WTC11 (cell line): Measurements from ENCODE around the gene FAR1. TPM values are rescaled to one million over a fixed set of nuclear protein-coding genes. Genes with fewer than 3 reads are reported as not detected.
A peak's percentile ranks its signal among the peaks of the same experiment; 100 is the strongest.

Source experiments
- ATAC-seq: fragments of 200-7000 bp; cut with Tn5 transposase; 2 replicates; pipeline ENCODE4 v1.10.0; 2021; ENCODE audit warnings: mild to moderate bottlenecking, moderate library complexity
- CTCF ChIA-PET: fragments of 300-600 bp; sonication (Branson Sonifier 250); formaldehyde crosslinking; loops from one replicate; lab custom pipeline; 2021; ENCODE audit warnings: antibody characterized with exemption; lab: Charles Lee
- POLR2A ChIA-PET: fragments of 350-600 bp; sonication (Branson Sonifier 250); formaldehyde crosslinking; loops from one replicate; lab custom pipeline; 2021; ENCODE audit warnings: antibody characterized with exemption; lab: Charles Lee
- DNase-seq: peaks from one replicate; pipeline ENCODE4 v3.0.0; 2021; ENCODE audit warnings: low spot score
- H3K27ac Mint-ChIP-seq: 2 replicates; pipeline ENCODE4 v1.8.0; 2021; ENCODE audit warnings: mixed read lengths
- H3K27me3 Mint-ChIP-seq: 2 replicates; pipeline ENCODE4 v1.8.0; 2021; ENCODE audit warnings: low read depth, mild to moderate bottlenecking, moderate library complexity, mixed read lengths
- H3K36me3 Mint-ChIP-seq: 2 replicates; pipeline ENCODE4 v1.8.0; 2021; ENCODE audit warnings: mixed read lengths
- H3K4me1 Mint-ChIP-seq: 2 replicates; pipeline ENCODE4 v1.8.0; 2022; ENCODE audit warnings: mixed read lengths
- H3K4me3 Mint-ChIP-seq: 2 replicates; pipeline ENCODE4 v1.8.0; 2021; ENCODE audit warnings: mild to moderate bottlenecking, moderate library complexity, mixed read lengths
- H3K9me3 Mint-ChIP-seq: 2 replicates; pipeline ENCODE4 v1.8.0; 2021; ENCODE audit warnings: mixed read lengths
- CTCF ChIP-seq: fragments of 200-600 bp; IDR thresholded peaks from 2 replicates; pipeline ENCODE4 v1.8.0; 2022; ENCODE audit warnings: antibody characterized with exemption
- E2F5 ChIP-seq: sonication (generic); formaldehyde crosslinking; IDR thresholded peaks from 2 replicates; pipeline ENCODE4 v1.8.1; 2022; ENCODE audit warnings: mild to moderate bottlenecking, moderate library complexity, missing genetic modification reagents
- GTF2I ChIP-seq: fragments of 250-450 bp; sonication (Bioruptor Pico); conservative IDR thresholded peaks from 2 replicates; pipeline ENCODE4 v1.4.0; 2021; ENCODE audit warnings: mild to moderate bottlenecking
- IRF2 ChIP-seq: sonication (generic); formaldehyde crosslinking; IDR thresholded peaks from 2 replicates; pipeline ENCODE4 v1.8.0; 2022; ENCODE audit warnings: low read depth, missing genetic modification reagents, borderline replicate concordance
- KAT7 ChIP-seq: sonication (generic); formaldehyde crosslinking; IDR thresholded peaks from 2 replicates; pipeline ENCODE4 v1.8.1; 2023; ENCODE audit warnings: missing genetic modification reagents, mild to moderate bottlenecking, borderline replicate concordance
- NFATC4 ChIP-seq: fragments of 250-450 bp; sonication (Bioruptor Pico); IDR thresholded peaks from 2 replicates; pipeline ENCODE4 v1.9.0; 2021; ENCODE audit warnings: mild to moderate bottlenecking
- STAT6 ChIP-seq: sonication (generic); formaldehyde crosslinking; conservative IDR thresholded peaks from 2 replicates; pipeline ENCODE4 v1.8.1; 2023; ENCODE audit warnings: mild to moderate bottlenecking, low read depth, missing genetic modification reagents, moderate library complexity
- ZNF138 ChIP-seq: sonication (generic); formaldehyde crosslinking; conservative IDR thresholded peaks from 2 replicates; pipeline ENCODE4 v1.8.1; 2022; ENCODE audit warnings: mild to moderate bottlenecking, moderate library complexity, missing genetic modification reagents
- ZNF232 ChIP-seq: sonication (generic); formaldehyde crosslinking; IDR thresholded peaks from 2 replicates; pipeline ENCODE4 v1.8.0; 2022; ENCODE audit warnings: mild to moderate bottlenecking, missing genetic modification reagents
- ZNF512 ChIP-seq: sonication (generic); formaldehyde crosslinking; IDR thresholded peaks from 2 replicates; pipeline ENCODE4 v1.8.1; 2022; ENCODE audit warnings: missing genetic modification reagents, borderline replicate concordance
- ZNF671 ChIP-seq: fragments of 250-450 bp; sonication (Bioruptor Pico); IDR thresholded peaks from 2 replicates; pipeline ENCODE4 v1.8.0; 2021; ENCODE audit warnings: mild to moderate bottlenecking
- total RNA-seq: library from RNA; stranded (reverse); gene quantifications from 3 replicates; pipeline ENCODE4 v1.2.3, GENCODE V29; 2021

The FAR1 gene
- total RNA-seq, 1 experiment from 2014 or later: 63.9 TPM

GRCh38 chr11:13771151-13771550 is 102.7 kb downstream of the FAR1 start (continued):
- TF ChIP-seq NFATC4 (CRISPR knock-in tag) (no peak), E2F5 (CRISPR knock-in tag) (no peak), STAT6 (no peak)

- Mint-ChIP-seq H3K36me3 (no peaks in the 10 kb centered on the region), H3K4me1 (peaks cover 29% of the 10 kb centered on the region), H3K4me3 (no peak overlapping the region), H3K9me3 (peaks cover 6% of the 10 kb centered on the region), H3K27me3 (no peaks in the 10 kb centered on the region; the same call in 1 of the 2 replicates), H3K27ac (no peak overlapping the region)
- ChIA-PET POLR2A (no interaction called here), CTCF (interaction anchor here (0.6 to 2.6 kb wide), 18 partner anchors 9 to 683 kb away, joined by 3 to 16 read pairs (median 4); no protein-coding TSS in a partner anchor)
- no peak for TF ChIP-seq IRF2 (CRISPR knock-in tag)
- 0 out of 2 replicates have a peak, but pooled peaks have one; percentile 22 for TF ChIP-seq CTCF
- ATAC-seq (peak; percentile 69), DNase-seq (no peak)
These were observed 104.0 kb downstream of the FAR1 start for GRCh38 chr11:13772223-13773046.

- H3K4me3 Mint-ChIP-seq: no peak overlapping the region
- no peak overlapping the region for H3K27ac Mint-ChIP-seq
- DNase-seq: no peak
- H3K4me1 Mint-ChIP-seq: peaks cover 37% of the 10 kb centered on the region
- no peak for TF ChIP-seq GTF2I (CRISPR knock-in tag)
- no peak for TF ChIP-seq ZNF671
- TF ChIP-seq KAT7 (CRISPR knock-in tag): no peak
- no peak for TF ChIP-seq ZNF232
- TF ChIP-seq ZNF138 (CRISPR knock-in tag): no peak
- TF ChIP-seq ZNF512 (CRISPR knock-in tag): no peak
- TF ChIP-seq E2F5 (CRISPR knock-in tag): no peak
- ChIA-PET CTCF (interaction anchor here (1.0 to 2.2 kb wide), 12 partner anchors 14 to 680 kb away, joined by 3 to 19 read pairs (median 6); partner anchors contain the start of gene SPON1), POLR2A (no interaction called here)
- H3K9me3 Mint-ChIP-seq: no peaks in the 10 kb centered on the region
- no peaks in the 10 kb centered on the region; the same call in 1 of the 2 replicates for H3K27me3 Mint-ChIP-seq
- no peaks in the 10 kb centered on the region for H3K36me3 Mint-ChIP-seq
- no peak for ATAC-seq
These were observed 107.0 kb downstream of the FAR1 start for GRCh38 chr11:13775471-13775870.
